Measurements from ENCODE around the gene SLC49A4. TPM values are rescaled to one million over a fixed set of nuclear protein-coding genes. Genes with fewer than 3 reads are reported as not detected.

SLC49A4 gene
- total and polyA plus RNA-seq, 2 donors (not counting 1 experiment from before 2014, with no cell fraction given): 2.5 to 20.0 TPM

GRCh38 chr3:122835590-122835989, 40.7 kb downstream of the SLC49A4 start:
- Histone ChIP-seq H3K4me1 (ENCODE audit: control insufficient read depth in 2 of 2, insufficient read depth in 2 of 2, low read length in 2 of 2) (no peaks in the 10 kb centered on the region), H4K20me1 (ENCODE audit: control insufficient read depth, insufficient read depth, low read length, poor library complexity, severe bottlenecking) (no peaks in the 10 kb centered on the region), H3K27me3 (replicated peaks in 1 of 4; ENCODE audit: control extremely low read depth in 1 of 4, control insufficient read depth in 3 of 4, insufficient read depth in 4 of 4, low read length in 3 of 4) (no peaks in the 10 kb centered on the region), H3K79me2 (ENCODE audit: control insufficient read depth, insufficient read depth, low read length) (no peaks in the 10 kb centered on the region), H2AFZ (ENCODE audit: insufficient read depth, low read depth, low read length, poor library complexity, severe bottlenecking) (no peak overlapping the region), H3K27ac (ENCODE audit: low read length in 2 of 2) (no peak overlapping the region), H3K4me3 (ENCODE audit: control extremely low read depth in 1 of 5, extremely low read depth in 1 of 5, insufficient read depth in 1 of 5, low read depth in 2 of 5, low read length in 4 of 5) (no peak overlapping the region), H3K36me3 (replicated peaks in 1 of 2; ENCODE audit: control extremely low read depth in 1 of 2, control insufficient read depth in 1 of 2, extremely low read depth in 1 of 2, insufficient read depth in 2 of 2, low read length in 1 of 2) (peaks cover 2 to 4% of the 10 kb centered on the region in 2 experiments), H3K4me2 (replicated peaks; ENCODE audit: low read depth, low read length, poor library complexity, severe bottlenecking) (no peak overlapping the region), H3K9ac (ENCODE audit: low read length) (no peak overlapping the region), H3K9me3 (ENCODE audit: control extremely low read depth in 1 of 3, control insufficient read depth in 2 of 3, insufficient read depth in 1 of 3, low read length in 2 of 3) (no peaks in the 10 kb centered on the region)
- TF ChIP-seq, protein P1, sequence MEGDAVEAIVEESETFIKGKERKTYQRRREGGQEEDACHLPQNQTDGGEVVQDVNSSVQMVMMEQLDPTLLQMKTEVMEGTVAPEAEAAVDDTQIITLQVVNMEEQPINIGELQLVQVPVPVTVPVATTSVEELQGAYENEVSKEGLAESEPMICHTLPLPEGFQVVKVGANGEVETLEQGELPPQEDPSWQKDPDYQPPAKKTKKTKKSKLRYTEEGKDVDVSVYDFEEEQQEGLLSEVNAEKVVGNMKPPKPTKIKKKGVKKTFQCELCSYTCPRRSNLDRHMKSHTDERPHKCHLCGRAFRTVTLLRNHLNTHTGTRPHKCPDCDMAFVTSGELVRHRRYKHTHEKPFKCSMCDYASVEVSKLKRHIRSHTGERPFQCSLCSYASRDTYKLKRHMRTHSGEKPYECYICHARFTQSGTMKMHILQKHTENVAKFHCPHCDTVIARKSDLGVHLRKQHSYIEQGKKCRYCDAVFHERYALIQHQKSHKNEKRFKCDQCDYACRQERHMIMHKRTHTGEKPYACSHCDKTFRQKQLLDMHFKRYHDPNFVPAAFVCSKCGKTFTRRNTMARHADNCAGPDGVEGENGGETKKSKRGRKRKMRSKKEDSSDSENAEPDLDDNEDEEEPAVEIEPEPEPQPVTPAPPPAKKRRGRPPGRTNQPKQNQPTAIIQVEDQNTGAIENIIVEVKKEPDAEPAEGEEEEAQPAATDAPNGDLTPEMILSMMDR (IDR thresholded peaks at IDR 0.05): no peak
- no peak for TF ChIP-seq EZH2 (IDR thresholded peaks at IDR 0.05; ENCODE audit: borderline replicate concordance, insufficient read depth, low read depth, low read length, poor library complexity, severe bottlenecking)
- DNase-seq (no peak), ATAC-seq (ENCODE audit: low read depth) (no peak)
- Mint-ChIP-seq H3K4me3 (no peak overlapping the region), H3K9me3 (ENCODE audit: insufficient read depth) (no peaks in the 10 kb centered on the region), H3K4me1 (no peaks in the 10 kb centered on the region), H3K27me3 (no peaks in the 10 kb centered on the region), H3K27ac (no peak overlapping the region)
- POLR2A ChIA-PET: no interaction called here
- CTCF ChIA-PET: no interaction called here
- WGBS (ENCODE audit: insufficient coverage): no CpG with 5 or more reads among the region's 2 CpGs
- intact Hi-C loops (cut with micrococcal nuclease): no loop called here

GRCh38 chr3:122843604-122844003, 48.7 kb downstream of the SLC49A4 start:
- H3K27me3 Mint-ChIP-seq: no peaks in the 10 kb centered on the region
- no peaks in the 10 kb centered on the region for H3K9me3 Mint-ChIP-seq (ENCODE audit: insufficient read depth)
- H3K9ac ChIP-seq (ENCODE audit: low read length): no peak overlapping the region
- no peaks in the 10 kb centered on the region for H4K20me1 ChIP-seq (ENCODE audit: control insufficient read depth, insufficient read depth, low read length, poor library complexity, severe bottlenecking)
- no peak overlapping the region for H3K27ac ChIP-seq (ENCODE audit: low read length in 2 of 2)
- 67% methylated on average over 3 of the region's 3 CpGs for WGBS (ENCODE audit: insufficient coverage)
- H3K4me3 Mint-ChIP-seq: no peak overlapping the region
- no peak for TF ChIP-seq EZH2 (IDR thresholded peaks at IDR 0.05; ENCODE audit: borderline replicate concordance, insufficient read depth, low read depth, low read length, poor library complexity, severe bottlenecking)
- TF ChIP-seq, protein P1 (IDR thresholded peaks at IDR 0.05): no peak
- ChIA-PET POLR2A (no interaction called here), CTCF (no interaction called here)
- DNase-seq (no peak), ATAC-seq (ENCODE audit: low read depth) (no peak)
- H3K36me3 ChIP-seq (replicated peaks in 1 of 2; ENCODE audit: control extremely low read depth in 1 of 2, control insufficient read depth in 1 of 2, extremely low read depth in 1 of 2, insufficient read depth in 2 of 2, low read length in 1 of 2): no peaks in the 10 kb centered on the region
- intact Hi-C loops (cut with micrococcal nuclease): no loop called here
- H3K27ac Mint-ChIP-seq: no peak overlapping the region
- H3K4me1 ChIP-seq (ENCODE audit: control insufficient read depth in 2 of 2, insufficient read depth in 2 of 2, low read length in 2 of 2): no peaks in the 10 kb centered on the region
- H3K4me2 ChIP-seq (replicated peaks; ENCODE audit: low read depth, low read length, poor library complexity, severe bottlenecking): no peak overlapping the region
- no peak overlapping the region for H2AFZ ChIP-seq (ENCODE audit: insufficient read depth, low read depth, low read length, poor library complexity, severe bottlenecking)
- H3K9me3 ChIP-seq (ENCODE audit: control extremely low read depth in 1 of 3, control insufficient read depth in 2 of 3, insufficient read depth in 1 of 3, low read length in 2 of 3): no peaks in the 10 kb centered on the region
- H3K79me2 ChIP-seq (ENCODE audit: control insufficient read depth, insufficient read depth, low read length): no peaks in the 10 kb centered on the region
- no peaks in the 10 kb centered on the region for H3K27me3 ChIP-seq (replicated peaks in 1 of 4; ENCODE audit: control extremely low read depth in 1 of 4, control insufficient read depth in 3 of 4, insufficient read depth in 4 of 4, low read length in 3 of 4)
- H3K4me3 ChIP-seq (ENCODE audit: control extremely low read depth in 1 of 5, extremely low read depth in 1 of 5, insufficient read depth in 1 of 5, low read depth in 2 of 5, low read length in 4 of 5): no peak overlapping the region
- H3K4me1 Mint-ChIP-seq: peaks cover 4% of the 10 kb centered on the region

Data from B cell (primary cell).